Lung microvascular endothelial cell (primary cell): ENCODE measurements around the gene BACE1-AS. TPM values are rescaled to one million over a fixed set of nuclear protein-coding genes. Genes with fewer than 3 reads are reported as not detected.
"Not testable (repeated sequence)": the region's sequence is repeated elsewhere in the genome, so short reads cannot be mapped to it uniquely, and the experiment has no call there.

Experiments used
- DNase-seq, 2 donors: peaks; one replicate each; pipeline versions ENCODE4 v3.0.0 to v3.0.0-alpha.2; 2010; ENCODE audit warnings: low read depth in 2 of 2
- total RNA-seq: library from RNA; depleted of rRNA; stranded (reverse); fragments of >200 nt; gene quantifications from 2 replicates; pipeline ENCODE4 v1.2.1, GENCODE V29; 2014

BACE1-AS gene
- total RNA-seq, 1 donor from 2014 or later, result 1.4 TPM

GRCh38 chr11:117319214-117319840, 28.2 kb downstream of the BACE1-AS start:
- DNase-seq, result peak in 1 of 2 donors; percentile 87

- not testable (repeated sequence) for DNase-seq
Observed at GRCh38 chr11:117327255-117327566, 36.1 kb downstream of the BACE1-AS start.

GRCh38 chr11:117327567-117328374, 36.6 kb downstream of the BACE1-AS start, which contains the start of gene CEP164:
Gene CEP164 (plus strand): TSS chr11:117327854. CDS start chr11:117338587, 10,733 bp downstream.
- DNase-seq, result peak; percentile 97

GRCh38 chr11:117328375-117329010, 37.3 kb downstream of the BACE1-AS start:
- DNase-seq, result peak; percentile 41 to 51

- DNase-seq, result no peak
Observed at GRCh38 chr11:117332843-117333242, 41.7 kb downstream of the BACE1-AS start.

- DNase-seq, result no peak
Observed at GRCh38 chr11:117333917-117334316, 42.8 kb downstream of the BACE1-AS start.

- no peak for DNase-seq
Observed at GRCh38 chr11:117334896-117335295, 43.8 kb downstream of the BACE1-AS start.

GRCh38 chr11:117335399-117335798, 44.3 kb downstream of the BACE1-AS start:
- DNase-seq, result no peak

- no peak for DNase-seq
Observed at GRCh38 chr11:117337076-117337475, 45.9 kb downstream of the BACE1-AS start.

Other genes with a start within 250 kb of the BACE1-AS start
- gene SIK3, start 192.9 kb upstream of the BACE1-AS start, total RNA-seq, result 6.1 and 6.3 TPM in 2 replicates
- 141 and 188 TPM in 2 replicates for gene PAFAH1B2, start 147.1 kb upstream of the BACE1-AS start, total RNA-seq
- 7.2 and 8.9 TPM in 2 replicates for gene SIDT2, start 112.6 kb upstream of the BACE1-AS start, total RNA-seq
- gene TAGLN, start 92.0 kb upstream of the BACE1-AS start, total RNA-seq, result 7.3 and 9.2 TPM in 2 replicates
- 27.0 and 35.1 TPM in 2 replicates for gene PCSK7, start 59.3 kb upstream of the BACE1-AS start, total RNA-seq
- gene RNF214, start 58.7 kb upstream of the BACE1-AS start, total RNA-seq, result 5.2 and 7.1 TPM in 2 replicates
- gene BACE1, start 24.9 kb downstream of the BACE1-AS start, total RNA-seq, result 6.3 and 6.8 TPM in 2 replicates
- gene CEP164, start 36.5 kb downstream of the BACE1-AS start, total RNA-seq, result 11.9 and 13.3 TPM in 2 replicates